ENCODE measurements around the gene LKAAEAR1. TPM values are rescaled to one million over a fixed set of nuclear protein-coding genes. Genes with fewer than 3 reads are reported as not detected.
"Not testable (repeated sequence)": the region's sequence is repeated elsewhere in the genome, so short reads cannot be mapped to it uniquely, and the experiment has no call there.

LKAAEAR1 gene
- total RNA-seq, 1 donor: 0.72 TPM

GRCh38 chr20:64119301-64119680 lies 35.1 kb upstream of the LKAAEAR1 start:
- TF ChIP-seq, protein P1, sequence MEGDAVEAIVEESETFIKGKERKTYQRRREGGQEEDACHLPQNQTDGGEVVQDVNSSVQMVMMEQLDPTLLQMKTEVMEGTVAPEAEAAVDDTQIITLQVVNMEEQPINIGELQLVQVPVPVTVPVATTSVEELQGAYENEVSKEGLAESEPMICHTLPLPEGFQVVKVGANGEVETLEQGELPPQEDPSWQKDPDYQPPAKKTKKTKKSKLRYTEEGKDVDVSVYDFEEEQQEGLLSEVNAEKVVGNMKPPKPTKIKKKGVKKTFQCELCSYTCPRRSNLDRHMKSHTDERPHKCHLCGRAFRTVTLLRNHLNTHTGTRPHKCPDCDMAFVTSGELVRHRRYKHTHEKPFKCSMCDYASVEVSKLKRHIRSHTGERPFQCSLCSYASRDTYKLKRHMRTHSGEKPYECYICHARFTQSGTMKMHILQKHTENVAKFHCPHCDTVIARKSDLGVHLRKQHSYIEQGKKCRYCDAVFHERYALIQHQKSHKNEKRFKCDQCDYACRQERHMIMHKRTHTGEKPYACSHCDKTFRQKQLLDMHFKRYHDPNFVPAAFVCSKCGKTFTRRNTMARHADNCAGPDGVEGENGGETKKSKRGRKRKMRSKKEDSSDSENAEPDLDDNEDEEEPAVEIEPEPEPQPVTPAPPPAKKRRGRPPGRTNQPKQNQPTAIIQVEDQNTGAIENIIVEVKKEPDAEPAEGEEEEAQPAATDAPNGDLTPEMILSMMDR (IDR thresholded peaks at IDR 0.05; ENCODE audit: extremely low read depth, low read depth, low read length): no peak
- Histone ChIP-seq H3K9me3 (ENCODE audit: low read depth, low read length) (no peaks in the 10 kb centered on the region), H3K27ac (ENCODE audit: low read depth, low read length) (no peak overlapping the region), H3K4me1 (ENCODE audit: insufficient read depth, low read length) (no peaks in the 10 kb centered on the region), H2AFZ (ENCODE audit: low read length) (no peak overlapping the region), H3K36me3 (ENCODE audit: insufficient read depth, low read length) (no peaks in the 10 kb centered on the region), H3K4me3 (ENCODE audit: insufficient read depth, low read length) (no peak overlapping the region), H3K4me2 (ENCODE audit: insufficient read depth, low read length) (no peak overlapping the region), H4K20me1 (ENCODE audit: insufficient read depth, low read length) (no peaks in the 10 kb centered on the region), H3K79me2 (ENCODE audit: insufficient read depth, low read length) (no peaks in the 10 kb centered on the region), H3K27me3 (ENCODE audit: insufficient read depth, low read length) (peaks cover 24% of the 10 kb centered on the region)
- DNase-seq (ENCODE audit: insufficient read length, low spot score, missing footprints): peak; percentile 34

DNA sequence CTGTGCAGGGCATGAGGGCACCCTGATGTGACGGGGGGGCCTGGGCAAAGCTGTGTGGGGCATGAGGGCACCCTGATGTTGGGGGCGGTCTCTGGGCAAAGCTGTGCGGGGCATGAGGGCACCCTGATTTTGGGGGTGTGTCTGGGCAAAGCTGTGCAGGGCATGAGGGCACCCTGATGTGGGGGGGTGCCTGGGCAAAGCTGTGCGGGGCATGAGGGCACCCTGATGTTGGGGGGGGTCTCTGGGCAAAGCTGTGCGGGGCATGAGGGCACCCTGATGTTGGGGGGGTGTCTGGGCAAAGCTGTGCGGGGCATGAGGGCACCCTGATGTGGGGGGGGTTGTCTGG lies 33.2 kb upstream of the LKAAEAR1 start:
- peaks cover 17% of the 10 kb centered on the region for H3K27me3 ChIP-seq (ENCODE audit: insufficient read depth, low read length)
- not testable (repeated sequence) for H3K27ac ChIP-seq (ENCODE audit: low read depth, low read length); H3K36me3 ChIP-seq (ENCODE audit: insufficient read depth, low read length); H3K9me3 ChIP-seq (ENCODE audit: low read depth, low read length); H3K79me2 ChIP-seq (ENCODE audit: insufficient read depth, low read length); DNase-seq (ENCODE audit: insufficient read length, low spot score, missing footprints); H4K20me1 ChIP-seq (ENCODE audit: insufficient read depth, low read length); H3K4me1 ChIP-seq (ENCODE audit: insufficient read depth, low read length); H2AFZ ChIP-seq (ENCODE audit: low read length); H3K4me2 ChIP-seq (ENCODE audit: insufficient read depth, low read length); H3K4me3 ChIP-seq (ENCODE audit: insufficient read depth, low read length)

DNA sequence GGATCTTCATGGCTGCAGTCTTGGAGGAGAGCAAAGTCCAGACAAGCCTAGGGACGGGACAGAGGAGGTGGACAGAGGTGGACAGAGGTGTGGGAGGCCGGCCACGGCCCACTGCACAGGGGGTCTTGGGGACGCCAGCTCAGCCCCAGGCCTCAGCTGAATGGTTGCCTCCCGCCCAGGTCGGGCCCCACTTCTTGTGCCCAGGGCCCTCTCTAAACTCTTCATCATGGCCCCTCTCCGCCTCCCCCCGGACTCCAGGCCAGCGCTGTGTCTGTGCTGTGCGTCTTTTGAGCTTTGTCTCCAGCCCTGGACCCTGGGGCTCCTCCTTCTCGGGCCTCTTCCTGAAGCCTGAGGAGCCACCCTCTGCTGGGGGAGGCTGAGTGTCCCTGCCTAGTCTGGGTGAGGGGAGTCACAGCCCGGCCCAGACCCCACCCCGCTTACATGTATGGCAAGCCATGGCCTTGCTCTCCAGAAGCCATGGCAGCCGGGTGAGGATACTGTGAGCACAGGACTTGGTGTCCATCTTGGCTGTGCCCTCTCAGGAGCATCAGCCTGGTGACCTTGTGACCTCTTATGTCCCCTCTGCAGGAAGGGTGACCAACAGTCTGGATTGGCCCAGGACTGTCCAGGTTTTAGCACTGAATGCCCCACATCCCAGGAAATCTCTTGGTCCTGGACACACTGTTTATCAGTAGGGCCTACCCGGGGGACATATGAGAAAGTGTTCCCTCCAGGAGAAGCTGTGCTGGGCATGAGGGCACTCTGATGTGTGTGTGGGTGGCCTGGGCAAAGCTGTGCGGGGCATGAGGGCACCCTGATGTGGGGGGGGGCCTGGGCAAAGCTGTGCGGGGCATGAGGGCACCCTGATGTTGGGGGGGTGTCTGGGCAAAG lies 32.6 kb upstream of the LKAAEAR1 start:
- H3K27ac ChIP-seq (ENCODE audit: low read depth, low read length): no peak overlapping the region
- H3K79me2 ChIP-seq (ENCODE audit: insufficient read depth, low read length): no peaks in the 10 kb centered on the region
- peaks cover 16% of the 10 kb centered on the region for H3K27me3 ChIP-seq (ENCODE audit: insufficient read depth, low read length)
- H2AFZ ChIP-seq (ENCODE audit: low read length): no peak overlapping the region
- no peaks in the 10 kb centered on the region for H4K20me1 ChIP-seq (ENCODE audit: insufficient read depth, low read length)
- H3K4me2 ChIP-seq (ENCODE audit: insufficient read depth, low read length): no peak overlapping the region
- H3K36me3 ChIP-seq (ENCODE audit: insufficient read depth, low read length): no peaks in the 10 kb centered on the region
- H3K4me1 ChIP-seq (ENCODE audit: insufficient read depth, low read length): no peaks in the 10 kb centered on the region
- H3K4me3 ChIP-seq (ENCODE audit: insufficient read depth, low read length): no peak overlapping the region
- DNase-seq (ENCODE audit: insufficient read length, low spot score, missing footprints): peak; percentile 79
- TF ChIP-seq, protein P1 (IDR thresholded peaks at IDR 0.05; ENCODE audit: extremely low read depth, low read depth, low read length): no peak
- H3K9me3 ChIP-seq (ENCODE audit: low read depth, low read length): no peaks in the 10 kb centered on the region

DNA sequence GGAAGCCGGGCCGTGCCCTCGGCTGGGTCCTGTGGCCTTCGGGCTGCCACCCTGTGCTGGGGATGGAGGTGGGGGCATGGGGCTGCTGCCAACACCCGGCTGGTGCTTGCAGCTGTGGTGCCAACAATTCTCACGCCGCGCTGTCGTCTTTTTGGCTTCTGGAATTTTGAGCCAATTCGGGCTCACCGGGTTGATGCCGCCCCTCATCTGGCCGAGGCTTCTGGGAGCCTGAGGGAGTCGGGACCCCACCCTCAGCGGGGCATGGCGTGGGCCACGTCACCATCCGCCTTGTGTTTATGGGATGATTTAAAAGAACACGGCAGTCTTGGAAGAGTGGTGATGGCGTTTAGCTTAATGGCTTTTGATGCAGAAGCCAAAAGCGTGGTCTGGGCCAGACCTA lies 31.8 kb upstream of the LKAAEAR1 start:
- TF ChIP-seq, protein P1 (IDR thresholded peaks at IDR 0.05; ENCODE audit: extremely low read depth, low read depth, low read length): no peak
- Histone ChIP-seq H3K4me3 (ENCODE audit: insufficient read depth, low read length) (no peak overlapping the region), H3K27me3 (ENCODE audit: insufficient read depth, low read length) (peaks cover 9% of the 10 kb centered on the region), H3K9me3 (ENCODE audit: low read depth, low read length) (no peaks in the 10 kb centered on the region), H2AFZ (ENCODE audit: low read length) (no peak overlapping the region), H4K20me1 (ENCODE audit: insufficient read depth, low read length) (no peaks in the 10 kb centered on the region), H3K79me2 (ENCODE audit: insufficient read depth, low read length) (no peaks in the 10 kb centered on the region), H3K27ac (ENCODE audit: low read depth, low read length) (no peak overlapping the region), H3K4me2 (ENCODE audit: insufficient read depth, low read length) (no peak overlapping the region), H3K4me1 (ENCODE audit: insufficient read depth, low read length) (no peaks in the 10 kb centered on the region), H3K36me3 (ENCODE audit: insufficient read depth, low read length) (no peaks in the 10 kb centered on the region)
- peak; percentile 75 for DNase-seq (ENCODE audit: insufficient read length, low spot score, missing footprints)

Data from osteoblast (primary cell).